Suprapubic skin (tissue), 4 donors: ENCODE measurements around the gene FEM1C.

Experiments used
- EP300 ChIP-seq: sonication (generic); formaldehyde crosslinking; IDR thresholded peaks from one replicate; pipeline ENCODE4 v1.6.1; 2017; ENCODE audit warnings: antibody characterized with exemption
- POLR2A ChIP-seq, 2 donors: fragments of 450-650 bp; IDR thresholded peaks; one replicate each; pipeline ENCODE4 v1.6.1; 2017; ENCODE audit warnings: antibody characterized with exemption in 2 of 2, mild to moderate bottlenecking in 2 of 2, moderate library complexity in 2 of 2
- POLR2AphosphoS5 ChIP-seq, 3 donors: sonication (generic); formaldehyde crosslinking; IDR thresholded peaks; one replicate each; pipeline ENCODE4 v1.6.1; 2017; ENCODE audit warnings: antibody characterized with exemption in 3 of 3
- TF ChIP-seq, protein P1 (sequence below), 2 donors: fragments of 200-600 bp in 1 of 2; fragments of 450-650 bp in 1 of 2; sonication (generic) in 1 of 2; IDR thresholded peaks; one replicate each; pipeline ENCODE4 v1.5.1; 2016 to 2019; ENCODE audit warnings: antibody characterized with exemption in 2 of 2, mild to moderate bottlenecking in 1 of 2, moderate library complexity in 1 of 2

- no peak for TF ChIP-seq EP300
- TF ChIP-seq, protein P1, sequence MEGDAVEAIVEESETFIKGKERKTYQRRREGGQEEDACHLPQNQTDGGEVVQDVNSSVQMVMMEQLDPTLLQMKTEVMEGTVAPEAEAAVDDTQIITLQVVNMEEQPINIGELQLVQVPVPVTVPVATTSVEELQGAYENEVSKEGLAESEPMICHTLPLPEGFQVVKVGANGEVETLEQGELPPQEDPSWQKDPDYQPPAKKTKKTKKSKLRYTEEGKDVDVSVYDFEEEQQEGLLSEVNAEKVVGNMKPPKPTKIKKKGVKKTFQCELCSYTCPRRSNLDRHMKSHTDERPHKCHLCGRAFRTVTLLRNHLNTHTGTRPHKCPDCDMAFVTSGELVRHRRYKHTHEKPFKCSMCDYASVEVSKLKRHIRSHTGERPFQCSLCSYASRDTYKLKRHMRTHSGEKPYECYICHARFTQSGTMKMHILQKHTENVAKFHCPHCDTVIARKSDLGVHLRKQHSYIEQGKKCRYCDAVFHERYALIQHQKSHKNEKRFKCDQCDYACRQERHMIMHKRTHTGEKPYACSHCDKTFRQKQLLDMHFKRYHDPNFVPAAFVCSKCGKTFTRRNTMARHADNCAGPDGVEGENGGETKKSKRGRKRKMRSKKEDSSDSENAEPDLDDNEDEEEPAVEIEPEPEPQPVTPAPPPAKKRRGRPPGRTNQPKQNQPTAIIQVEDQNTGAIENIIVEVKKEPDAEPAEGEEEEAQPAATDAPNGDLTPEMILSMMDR (IDR thresholded peaks at IDR 0.05): no peak
- no peak for TF ChIP-seq POLR2AphosphoS5 (IDR thresholded peaks at IDR 0.05)
- TF ChIP-seq POLR2A (IDR thresholded peaks at IDR 0.05): no peak
Observed at GRCh38 chr5:115588640-115589039, 44.1 kb upstream of the FEM1C start.
